Activated B cell treated with CpG ODN at 0.5 μM for 24 hours (primary cell): ENCODE data around the gene SCGB1A1. TPM values are rescaled to one million over a fixed set of nuclear protein-coding genes. Genes with fewer than 3 reads are reported as not detected.

Experiments used
- ATAC-seq: fragments of 200-7000 bp; cut with Tn5 transposase; one replicate; pipeline ENCODE4 v1.10.0; 2021; ENCODE audit warnings: low read depth, mild to moderate bottlenecking, moderate library complexity
- CTCF ChIA-PET: fragments of 350-600 bp; sonication (Branson Sonifier 250); formaldehyde crosslinking; loops from one replicate; lab custom pipeline; 2021; ENCODE audit warnings: antibody characterized with exemption; lab: Charles Lee
- POLR2A ChIA-PET: fragments of 350-600 bp; sonication (Branson Sonifier 250); formaldehyde crosslinking; loops from one replicate; lab custom pipeline; 2021; ENCODE audit warnings: antibody characterized with exemption; lab: Charles Lee
- DNase-seq: peaks from one replicate; pipeline ENCODE4 v3.0.0; 2022
- H3K27ac Mint-ChIP-seq: one replicate; pipeline ENCODE4 v1.8.0; 2020; ENCODE audit warnings: mixed read lengths
- H3K27me3 Mint-ChIP-seq: one replicate; pipeline ENCODE4 v1.8.0; 2021; ENCODE audit warnings: mixed read lengths
- H3K36me3 Mint-ChIP-seq: one replicate; pipeline ENCODE4 v1.8.0; 2021; ENCODE audit warnings: low read depth, mixed read lengths
- H3K4me1 Mint-ChIP-seq: one replicate; pipeline ENCODE4 v1.8.0; 2021; ENCODE audit warnings: mixed read lengths
- H3K4me3 Mint-ChIP-seq: one replicate; pipeline ENCODE4 v1.8.0; 2020; ENCODE audit warnings: mild to moderate bottlenecking, mixed read lengths
- H3K9me3 Mint-ChIP-seq: one replicate; pipeline ENCODE4 v1.8.0; 2020; ENCODE audit warnings: mixed read lengths
- CTCF ChIP-seq: fragments of 200-600 bp; IDR thresholded peaks from one replicate; pipeline ENCODE4 v1.8.0; 2022; ENCODE audit warnings: antibody characterized with exemption, mild to moderate bottlenecking
- intact Hi-C: fragments of 100-400 bp; cut with micrococcal nuclease; formaldehyde crosslinking; loops from one replicate; pipeline ENCODE4 v1.15.1; 2024
- total RNA-seq: library from RNA; stranded (reverse); gene quantifications from 2 replicates; pipeline ENCODE4 v1.2.3, GENCODE V29; 2022

The SCGB1A1 gene
- total RNA-seq, 1 donor from 2014 or later: not detected

DNA sequence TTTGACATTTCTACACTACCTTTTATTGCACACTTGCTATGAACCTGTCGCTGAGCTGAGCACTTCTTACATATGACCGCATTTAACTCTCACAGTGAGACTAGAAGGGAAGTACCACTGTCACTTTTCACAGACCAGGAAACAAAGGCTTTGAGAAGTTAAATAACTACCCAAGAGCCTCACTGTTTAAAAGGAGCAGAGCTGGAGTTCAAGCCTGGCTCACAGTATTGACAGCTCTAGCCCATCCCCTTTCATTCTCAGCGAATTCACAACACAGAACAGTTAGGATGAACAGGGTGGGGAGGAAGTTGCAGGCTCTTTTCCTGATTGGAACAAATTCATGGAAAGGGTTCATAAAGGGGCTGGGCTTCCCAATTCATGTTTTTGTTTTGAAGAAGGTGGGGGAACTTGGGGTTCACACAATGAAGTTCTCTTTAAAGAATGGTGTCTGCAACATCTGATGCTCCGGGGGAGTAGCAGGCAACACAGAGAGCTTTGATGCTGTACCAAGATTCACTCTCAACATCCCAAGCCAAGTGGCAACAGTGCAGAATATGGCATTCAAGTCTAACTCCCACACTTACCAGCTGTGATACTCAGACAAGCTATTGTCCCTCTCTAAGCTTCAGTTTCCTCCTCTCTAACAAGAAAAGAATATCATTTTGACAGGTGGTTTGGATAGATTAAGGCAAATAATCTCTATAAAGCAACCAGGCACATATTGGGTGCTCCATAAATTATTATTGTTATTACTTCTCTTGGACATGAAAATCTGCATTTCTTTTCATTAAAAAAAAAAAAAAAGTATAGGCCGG, 17.2 kb downstream of the SCGB1A1 start:
- H3K4me3 Mint-ChIP-seq: no peak overlapping the region

GRCh38 chr11:62437616-62438015, 18.8 kb downstream of the SCGB1A1 start:
- ChIA-PET POLR2A (interaction anchor here (0.6 to 0.7 kb wide), 2 partner anchors 9 to 114 kb away, joined by 3 to 12 read pairs; no protein-coding TSS in a partner anchor), CTCF (interaction anchor here (1.5 to 2.6 kb wide), 2 partner anchors 13 to 105 kb away, joined by 4 to 11 read pairs; no protein-coding TSS in a partner anchor)
- H3K27me3 Mint-ChIP-seq: no peaks in the 10 kb centered on the region
- no peak overlapping the region for H3K27ac Mint-ChIP-seq
- ATAC-seq (no peak), DNase-seq (no peak)
- TF ChIP-seq CTCF: no peak
- intact Hi-C loops: no loop called here
- H3K4me3 Mint-ChIP-seq: no peak overlapping the region
- no peaks in the 10 kb centered on the region for H3K36me3 Mint-ChIP-seq
- H3K9me3 Mint-ChIP-seq: no peaks in the 10 kb centered on the region
- peaks cover 33% of the 10 kb centered on the region for H3K4me1 Mint-ChIP-seq

More for the DNA sequence above, 17.2 kb downstream of the SCGB1A1 start:
- intact Hi-C loops: no loop called here
- no peaks in the 10 kb centered on the region for H3K27me3 Mint-ChIP-seq
- ChIA-PET CTCF (interaction anchor here (0.7 to 2.6 kb wide), 6 partner anchors 9 to 257 kb away, joined by 3 to 11 read pairs (median 5); no protein-coding TSS in a partner anchor), POLR2A (interaction anchor here (0.6 to 3.7 kb wide), 7 partner anchors 8 to 1071 kb away, joined by 3 to 18 read pairs (median 4); partner anchors contain the start of gene TUT1)
- TF ChIP-seq CTCF: no peak
- no peaks in the 10 kb centered on the region for H3K36me3 Mint-ChIP-seq
- peaks cover 36% of the 10 kb centered on the region for H3K4me1 Mint-ChIP-seq
- ATAC-seq: peak; percentile 66
- no peaks in the 10 kb centered on the region for H3K9me3 Mint-ChIP-seq
- peak overlapping the region; percentile 5 for H3K27ac Mint-ChIP-seq
- no peak for DNase-seq

DNA sequence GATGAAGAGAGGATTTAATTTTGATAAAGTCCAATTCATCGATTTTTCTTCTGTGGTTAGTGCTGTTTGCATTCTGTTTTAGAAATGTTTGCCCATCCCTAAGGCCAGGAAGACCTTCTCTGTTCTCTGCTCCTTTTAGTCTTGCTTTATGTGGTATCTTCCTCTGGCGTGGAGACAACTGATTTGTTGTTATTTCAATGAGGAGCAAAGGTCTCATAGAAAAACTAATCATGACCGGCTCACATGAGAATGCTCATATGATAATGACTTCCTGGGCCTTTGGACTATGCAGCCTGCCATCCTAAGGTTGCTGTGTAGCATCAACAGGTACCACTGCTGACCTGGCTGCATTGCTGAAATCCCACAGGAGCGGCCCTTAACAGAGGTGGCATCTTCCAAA, 19.8 kb downstream of the SCGB1A1 start:
- H3K27ac Mint-ChIP-seq: no peak overlapping the region
- ChIA-PET POLR2A (no interaction called here), CTCF (no interaction called here)
- H3K36me3 Mint-ChIP-seq: no peaks in the 10 kb centered on the region
- H3K4me3 Mint-ChIP-seq: no peak overlapping the region
- ATAC-seq (no peak), DNase-seq (no peak)
- H3K9me3 Mint-ChIP-seq: no peaks in the 10 kb centered on the region
- H3K27me3 Mint-ChIP-seq: no peaks in the 10 kb centered on the region
- TF ChIP-seq CTCF: no peak
- intact Hi-C loops: no loop called here
- peaks cover 28% of the 10 kb centered on the region for H3K4me1 Mint-ChIP-seq

- no peaks in the 10 kb centered on the region for H3K9me3 Mint-ChIP-seq
- DNase-seq (no peak), ATAC-seq (no peak)
- peaks cover 31% of the 10 kb centered on the region for H3K4me1 Mint-ChIP-seq
- H3K27me3 Mint-ChIP-seq: no peaks in the 10 kb centered on the region
- H3K4me3 Mint-ChIP-seq: no peak overlapping the region
- POLR2A ChIA-PET: interaction anchor here (0.7 kb wide), 1 partner anchor 151 kb away, joined by 3 read pairs; the partner anchor contains the start of gene TUT1
- TF ChIP-seq CTCF: no peak
- no peak overlapping the region for H3K27ac Mint-ChIP-seq
- intact Hi-C loops: no loop called here
- CTCF ChIA-PET: no interaction called here
- H3K36me3 Mint-ChIP-seq: no peaks in the 10 kb centered on the region
Measured at GRCh38 chr11:62439785-62440602, 21.2 kb downstream of the SCGB1A1 start.
